NCI-H1105 treated with DMSO at 0.1 percent for 48 hours (cell line): ENCODE measurements around the gene DARS1.
A peak's percentile ranks its signal among the peaks of the same experiment; 100 is the strongest.
"Not testable (repeated sequence)": the region's sequence is repeated elsewhere in the genome, so short reads cannot be mapped to it uniquely, and the experiment has no call there.

Experiments used
- DNase-seq: peaks from one replicate; lab custom pipeline; 2025; lab: John Stamatoyannopoulos, UW

The DARS1 gene

GRCh38 chr2:135980434-135981079 lies 4.9 kb downstream of the DARS1 start:
- no peak for DNase-seq

GRCh38 chr2:135975702-135976101 lies 9.7 kb downstream of the DARS1 start:
- DNase-seq: no peak

GRCh38 chr2:135974036-135974435 lies 11.4 kb downstream of the DARS1 start:
- DNase-seq: no peak

GRCh38 chr2:135969655-135970387 lies 15.6 kb downstream of the DARS1 start:
- no peak for DNase-seq

- DNase-seq: no peak
Measured at GRCh38 chr2:135965756-135966155, 19.7 kb downstream of the DARS1 start.

GRCh38 chr2:135964404-135964803 lies 21.0 kb downstream of the DARS1 start:
- DNase-seq: not testable (repeated sequence)

GRCh38 chr2:135963841-135964240 lies 21.6 kb downstream of the DARS1 start:
- DNase-seq: no peak

- no peak for DNase-seq
Measured at GRCh38 chr2:135962366-135963123, 22.9 kb downstream of the DARS1 start.

GRCh38 chr2:135960656-135961551 lies 24.5 kb downstream of the DARS1 start:
- DNase-seq: peak; percentile 85

- no peak for DNase-seq
Measured at GRCh38 chr2:135960150-135960549, 25.3 kb downstream of the DARS1 start.

GRCh38 chr2:135958927-135959326 lies 26.5 kb downstream of the DARS1 start:
- not testable (repeated sequence) for DNase-seq

- no peak for DNase-seq
Measured at GRCh38 chr2:135954020-135954601, 31.3 kb downstream of the DARS1 start.

GRCh38 chr2:135952891-135953290 lies 32.5 kb downstream of the DARS1 start:
- DNase-seq: no peak

GRCh38 chr2:135951041-135951583 lies 34.3 kb downstream of the DARS1 start:
- peak; percentile 79 for DNase-seq

GRCh38 chr2:135949451-135950234 lies 35.8 kb downstream of the DARS1 start:
- DNase-seq: no peak

GRCh38 chr2:135948642-135949355 lies 36.6 kb downstream of the DARS1 start:
- no peak for DNase-seq

GRCh38 chr2:135948141-135948540 lies 37.3 kb downstream of the DARS1 start:
- DNase-seq: no peak

GRCh38 chr2:135947483-135947882 lies 37.9 kb downstream of the DARS1 start:
- DNase-seq: no peak

- DNase-seq: no peak
Measured at GRCh38 chr2:135945526-135945925, 39.9 kb downstream of the DARS1 start.

- DNase-seq: no peak
Measured at GRCh38 chr2:135944625-135945024, 40.8 kb downstream of the DARS1 start.
